HG02970 (cell line): ENCODE measurements around the gene CNDP1.
"Not testable (repeated sequence)": the region's sequence is repeated elsewhere in the genome, so short reads cannot be mapped to it uniquely, and the experiment has no call there.

Experiments
- ATAC-seq: cut with Tn5 transposase; IDR thresholded peaks from one replicate; pipeline ENCODE4 v1.9.1; 2021; ENCODE audit warnings: mild to moderate bottlenecking, moderate library complexity, moderate number of reproducible peaks; ENCODE audit not compliant: unreplicated experiment, low FRiP score

Gene CNDP1, protein sequence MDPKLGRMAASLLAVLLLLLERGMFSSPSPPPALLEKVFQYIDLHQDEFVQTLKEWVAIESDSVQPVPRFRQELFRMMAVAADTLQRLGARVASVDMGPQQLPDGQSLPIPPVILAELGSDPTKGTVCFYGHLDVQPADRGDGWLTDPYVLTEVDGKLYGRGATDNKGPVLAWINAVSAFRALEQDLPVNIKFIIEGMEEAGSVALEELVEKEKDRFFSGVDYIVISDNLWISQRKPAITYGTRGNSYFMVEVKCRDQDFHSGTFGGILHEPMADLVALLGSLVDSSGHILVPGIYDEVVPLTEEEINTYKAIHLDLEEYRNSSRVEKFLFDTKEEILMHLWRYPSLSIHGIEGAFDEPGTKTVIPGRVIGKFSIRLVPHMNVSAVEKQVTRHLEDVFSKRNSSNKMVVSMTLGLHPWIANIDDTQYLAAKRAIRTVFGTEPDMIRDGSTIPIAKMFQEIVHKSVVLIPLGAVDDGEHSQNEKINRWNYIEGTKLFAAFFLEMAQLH

DNA sequence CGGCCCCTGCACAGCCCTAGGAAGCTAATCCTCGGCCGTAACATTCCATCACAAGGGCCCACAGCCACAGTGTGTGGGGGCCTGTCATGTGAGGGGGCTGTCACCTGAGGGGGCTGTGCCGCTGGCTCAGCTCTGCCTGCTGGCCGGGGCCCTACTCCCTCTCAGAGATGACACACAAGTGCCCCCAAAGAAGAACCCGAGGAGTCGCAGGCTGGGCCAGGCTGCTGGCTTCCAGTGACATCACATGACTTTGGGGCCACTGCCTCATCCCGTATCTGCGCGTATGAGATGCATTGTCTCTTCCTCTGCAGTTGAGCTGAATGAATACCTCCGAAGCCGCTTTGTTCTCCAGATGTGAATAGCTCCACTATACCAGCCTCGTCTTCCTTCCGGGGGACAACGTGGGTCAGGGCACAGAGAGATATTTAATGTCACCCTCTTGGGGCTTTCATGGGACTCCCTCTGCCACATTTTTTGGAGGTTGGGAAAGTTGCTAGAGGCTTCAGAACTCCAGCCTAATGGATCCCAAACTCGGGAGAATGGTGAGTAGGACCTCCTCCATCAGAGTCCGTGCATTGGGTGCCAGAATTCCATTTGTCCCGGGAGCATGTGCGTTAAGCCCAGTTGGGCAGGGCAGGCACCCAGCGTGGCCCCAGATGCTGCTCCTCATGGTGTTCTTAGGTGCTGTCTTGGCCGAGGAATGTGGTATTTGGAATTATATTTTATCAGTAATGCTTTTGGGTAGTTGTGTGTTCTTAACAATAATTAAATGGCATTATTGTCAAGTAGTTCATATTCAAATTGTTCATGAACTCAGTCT, at the start of gene CNDP1:
CNDP1 (plus strand) TSS at position 351 of the 820 bp plus-strand sequence; CDS start at position 519, 168 bp downstream.
- no peak for ATAC-seq

DNA sequence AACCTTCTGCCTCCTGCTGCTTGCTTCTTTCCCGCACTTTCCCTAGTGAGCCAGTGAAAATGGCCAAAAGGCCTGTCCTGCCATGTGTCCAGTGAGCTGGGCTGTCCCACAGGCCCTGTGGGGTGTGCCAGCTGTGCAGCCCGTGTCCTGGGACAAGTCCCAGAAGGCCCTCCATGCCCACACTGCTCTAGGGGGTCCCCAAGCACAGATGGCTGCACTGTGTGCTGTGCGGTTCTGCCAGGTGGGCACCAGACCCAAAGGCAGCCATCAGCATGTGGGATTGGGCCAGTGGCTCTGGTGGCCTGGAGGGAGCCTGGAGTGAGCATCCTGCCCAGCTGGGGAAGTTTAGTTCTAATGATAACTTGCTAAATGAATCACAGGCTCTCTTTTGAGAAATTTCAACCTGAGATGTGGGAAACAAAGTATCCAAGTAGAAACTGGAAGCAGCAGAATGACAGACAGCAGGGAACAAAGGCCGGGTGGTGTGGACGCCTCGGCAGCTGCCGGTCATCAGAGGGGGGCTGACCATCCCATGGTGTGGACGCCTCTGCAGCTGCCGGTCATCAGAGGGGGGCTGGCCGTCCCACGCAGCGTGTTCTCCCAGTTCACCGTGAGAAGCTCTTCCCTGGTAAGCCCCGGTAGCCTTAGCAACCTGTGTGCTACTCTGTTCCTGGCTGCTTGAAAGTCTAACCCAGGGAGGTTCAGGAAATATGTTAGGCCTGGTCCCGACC, 48.0 kb upstream of the CNDP1 start:
- ATAC-seq = no peak

DNA sequence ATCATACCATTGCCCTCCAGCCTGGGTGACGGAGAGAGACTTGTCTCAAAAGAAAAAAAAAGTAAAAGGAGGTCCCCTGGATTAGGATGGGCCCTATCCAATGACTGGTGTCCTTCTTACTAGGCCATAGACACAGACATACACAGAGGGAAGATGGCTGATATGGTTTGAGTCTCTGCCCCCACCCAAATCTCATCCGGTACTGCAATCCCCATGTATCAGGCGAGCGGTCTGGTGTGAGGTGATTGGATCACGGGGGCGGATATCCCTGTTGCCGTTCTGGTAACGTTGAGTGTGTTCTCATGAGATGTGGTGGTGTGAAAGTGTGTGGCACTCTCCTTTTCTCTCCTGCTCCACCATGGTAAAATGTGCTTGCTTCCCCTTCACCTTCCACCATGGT, 45.9 kb upstream of the CNDP1 start:
- no peak for ATAC-seq

DNA sequence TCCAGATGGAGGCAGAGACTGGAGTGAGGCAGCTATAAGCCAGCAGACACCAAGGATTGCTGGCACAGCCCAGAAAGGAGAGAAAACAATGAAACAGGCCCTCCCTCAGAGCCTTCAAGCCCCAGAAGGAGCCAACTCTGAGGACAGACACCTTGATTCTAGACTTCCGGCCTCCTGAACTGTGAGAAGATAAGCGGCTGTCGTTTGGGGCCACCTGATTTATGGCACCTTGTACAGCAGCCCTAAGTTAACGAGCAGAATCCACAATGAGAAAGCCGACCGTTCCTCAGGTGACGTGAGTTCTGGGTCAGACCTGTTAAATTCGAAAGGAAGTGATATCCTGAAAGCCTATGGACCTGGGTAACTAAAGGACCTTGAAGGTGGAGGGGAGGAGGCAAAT, 45.4 kb upstream of the CNDP1 start:
- no peak for ATAC-seq

DNA sequence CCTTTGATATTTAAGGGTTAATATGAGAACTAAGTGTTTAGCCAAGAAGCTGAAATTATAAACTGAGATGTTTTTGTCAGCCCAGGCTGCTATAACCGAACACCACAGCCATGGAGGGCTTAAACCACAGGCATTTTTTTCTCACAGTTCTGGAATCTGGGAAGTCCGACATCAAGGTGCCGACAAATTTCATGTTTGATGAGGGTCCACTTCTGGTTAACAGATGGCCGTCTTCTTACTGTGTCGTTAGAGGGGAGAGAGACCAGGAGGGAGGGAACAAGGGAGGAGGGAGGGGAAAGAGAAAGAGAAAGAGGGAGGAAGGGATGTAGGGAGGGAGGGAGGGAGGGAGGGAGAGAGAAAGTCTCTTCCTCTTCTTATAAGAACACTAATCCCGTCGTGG, 44.6 kb upstream of the CNDP1 start:
- no peak for ATAC-seq

DNA sequence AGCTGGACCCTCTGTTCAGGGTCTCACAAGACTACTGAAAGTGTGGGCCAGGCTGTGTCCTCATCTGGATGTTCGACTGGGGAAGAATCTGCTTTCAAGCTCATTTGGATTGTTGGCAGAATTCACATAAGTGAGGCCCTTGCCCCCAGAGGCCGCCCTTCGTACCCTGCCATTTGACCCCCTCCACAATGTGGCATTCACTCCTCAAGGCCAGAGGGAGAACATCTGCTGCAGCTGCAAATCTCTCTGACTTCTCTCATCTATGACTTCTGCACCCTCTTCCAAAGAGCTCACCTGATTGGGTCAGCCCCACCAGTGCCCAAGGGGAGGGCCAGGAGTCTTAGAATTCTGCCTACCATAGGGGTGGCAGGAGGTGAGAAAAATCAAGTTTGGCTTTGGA, 42.0 kb upstream of the CNDP1 start:
- no peak for ATAC-seq

DNA sequence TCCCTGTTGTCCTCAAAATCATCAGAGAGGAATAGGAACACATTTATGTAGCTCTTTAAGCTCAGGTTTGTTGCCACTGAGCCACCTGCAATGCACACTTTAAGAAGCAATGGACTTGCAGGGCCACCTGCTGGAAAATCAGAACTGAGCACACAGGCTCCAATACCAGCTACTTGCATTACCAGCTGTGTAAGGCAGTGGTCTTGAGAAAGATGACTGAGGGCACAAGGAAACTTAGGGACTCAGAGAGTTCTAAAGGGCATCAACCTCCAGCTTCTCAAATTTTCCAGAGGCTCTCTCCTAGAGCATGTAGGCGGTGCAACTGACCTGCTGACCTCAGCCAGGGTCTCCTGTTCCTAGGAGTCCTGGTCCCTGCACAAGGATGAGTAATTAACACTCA, 40.6 kb upstream of the CNDP1 start:
- no peak for ATAC-seq

DNA sequence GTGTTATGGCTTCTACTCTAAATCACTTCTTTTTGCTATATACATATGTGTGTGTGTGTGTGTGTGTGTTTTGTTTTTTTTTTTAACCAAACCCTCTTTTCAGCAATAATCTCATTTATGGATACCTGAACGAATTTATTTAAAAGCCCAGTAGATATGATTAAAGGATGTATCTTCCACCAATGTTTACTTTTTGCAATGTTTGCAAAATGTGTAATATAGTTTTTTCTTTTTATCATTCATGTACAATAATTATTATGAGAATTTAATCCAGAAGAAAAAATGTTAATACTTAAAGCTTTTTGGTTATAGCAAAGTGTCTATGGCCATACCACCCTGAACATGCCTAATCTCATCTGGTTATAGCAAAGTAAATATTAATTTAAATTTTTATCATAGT, 39.8 kb upstream of the CNDP1 start:
- ATAC-seq = no peak

DNA sequence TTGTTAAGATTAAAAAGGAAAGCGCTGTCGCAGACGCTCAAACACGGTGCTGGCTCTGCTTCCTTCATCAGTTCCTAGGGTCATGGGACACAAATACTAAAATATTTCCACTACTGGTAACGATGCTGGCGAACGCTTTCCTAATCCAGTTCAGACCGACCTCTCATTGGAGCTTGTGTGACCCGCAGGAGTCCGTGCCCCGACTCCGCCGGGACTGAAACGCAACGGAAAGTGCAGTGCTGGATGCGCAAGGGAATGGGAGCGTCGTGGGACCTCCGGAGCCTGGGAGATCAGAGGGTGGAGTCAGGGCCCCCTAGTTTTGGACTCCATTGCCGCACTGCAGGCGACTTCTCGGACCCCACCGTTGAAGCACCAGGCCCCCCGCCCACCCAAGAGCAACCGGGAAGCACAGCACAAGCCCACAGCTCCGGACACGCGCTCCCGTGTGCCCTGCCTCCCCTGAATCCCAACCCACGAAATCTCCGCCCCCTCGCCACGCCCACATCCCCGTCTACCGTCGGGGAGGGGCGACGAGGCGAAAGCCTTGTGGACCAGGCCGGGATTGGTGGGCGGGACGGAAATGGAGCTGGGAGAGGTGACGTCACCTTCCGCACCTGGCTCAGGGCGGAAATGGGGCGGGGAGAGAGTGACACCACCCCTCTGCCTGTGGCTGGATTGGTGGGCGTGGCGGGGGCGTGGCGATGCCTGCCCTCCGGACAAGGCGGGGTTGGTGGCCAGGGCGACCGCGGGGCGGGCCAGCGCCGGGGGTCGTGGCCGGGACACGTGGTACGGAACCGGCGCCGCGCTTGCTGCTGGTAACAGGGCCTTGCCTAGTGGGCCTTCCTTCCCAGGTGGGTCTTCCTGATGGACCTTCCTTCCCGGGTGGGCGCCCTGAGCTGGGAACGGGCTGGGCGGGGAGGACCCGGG, 38.5 kb upstream of the CNDP1 start, which contains the start of gene CNDP2:
CNDP2 (plus strand) TSS at position 783 of the 927 bp plus-strand sequence. CDS start 3,611 bp downstream, outside the sequence.
- peak; percentile 83 for ATAC-seq

DNA sequence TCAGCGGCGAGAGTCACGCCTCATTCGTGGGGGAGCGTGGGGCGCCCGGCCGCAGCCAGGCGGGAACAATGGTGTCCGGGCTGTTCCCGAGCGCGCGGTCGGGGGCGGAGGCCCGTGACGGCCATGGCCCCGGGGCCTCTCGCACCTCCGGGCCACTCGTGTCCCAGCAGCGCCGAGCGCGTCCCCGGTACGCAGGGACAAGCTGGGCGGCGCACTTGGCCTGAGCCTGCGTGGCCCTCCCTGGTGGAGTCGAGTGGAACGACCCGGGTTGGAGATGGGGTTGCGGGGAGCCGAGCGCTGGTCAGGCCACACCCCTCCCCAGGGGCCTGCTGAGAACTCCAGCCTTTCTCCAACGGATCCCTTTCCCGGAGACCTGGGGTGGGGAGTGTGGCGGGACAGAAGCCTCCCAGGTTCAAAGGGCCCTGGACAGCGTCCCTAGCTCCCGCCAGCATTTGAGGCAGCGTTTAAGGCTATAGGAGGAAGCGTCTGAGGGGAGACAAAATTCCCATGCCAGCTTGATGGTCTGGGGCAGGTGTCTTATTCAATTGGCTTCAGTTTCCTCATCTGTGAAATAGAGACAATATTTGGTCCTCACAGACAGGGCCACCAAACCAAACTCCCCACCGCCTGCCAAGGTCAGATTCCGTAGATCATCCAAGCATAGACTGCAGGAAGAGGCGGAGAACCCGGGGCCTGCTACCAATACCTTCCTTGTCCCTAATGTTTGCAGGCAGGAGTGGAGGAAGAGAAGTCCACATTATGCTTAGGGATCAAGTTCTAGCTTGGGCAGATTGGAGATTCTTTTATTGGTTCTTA, 37.6 kb upstream of the CNDP1 start:
- ATAC-seq = peak; percentile 26

DNA sequence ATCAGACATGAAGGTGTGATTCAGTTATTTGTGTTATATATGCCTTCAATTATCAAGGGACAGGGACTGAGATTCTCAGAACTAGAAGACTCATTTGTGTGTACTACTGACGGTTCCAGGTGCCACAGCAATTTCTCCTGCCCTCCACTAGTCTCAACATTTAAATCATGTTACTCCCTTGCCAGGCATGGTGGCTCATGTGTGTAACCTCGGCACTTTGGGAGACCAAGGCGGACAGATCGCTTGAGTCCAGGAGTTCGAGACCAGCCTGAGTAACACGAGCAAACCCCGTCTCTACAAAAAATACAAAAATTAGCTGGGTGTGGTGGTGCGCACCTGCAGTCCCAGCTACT, 37.0 kb upstream of the CNDP1 start:
- ATAC-seq = no peak

DNA sequence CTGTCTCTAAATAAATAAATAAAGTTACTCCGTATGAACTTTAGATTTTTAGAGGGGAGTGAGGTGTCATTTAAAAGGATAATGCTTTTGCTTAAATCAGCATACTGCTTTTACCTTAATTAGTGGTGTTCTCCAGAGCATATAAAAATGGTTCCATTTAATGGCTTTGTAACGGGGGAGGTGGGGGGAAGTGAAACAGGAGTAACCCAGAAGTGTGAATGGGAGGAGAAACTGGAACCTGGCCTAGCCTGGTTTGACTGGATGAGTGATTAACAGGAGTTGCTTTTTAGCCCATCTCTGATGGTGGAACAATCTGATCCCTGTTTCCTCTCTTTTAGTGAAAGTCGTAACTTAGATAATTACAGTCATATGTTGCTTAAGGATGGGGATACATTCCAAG, 36.5 kb upstream of the CNDP1 start:
- ATAC-seq = no peak

DNA sequence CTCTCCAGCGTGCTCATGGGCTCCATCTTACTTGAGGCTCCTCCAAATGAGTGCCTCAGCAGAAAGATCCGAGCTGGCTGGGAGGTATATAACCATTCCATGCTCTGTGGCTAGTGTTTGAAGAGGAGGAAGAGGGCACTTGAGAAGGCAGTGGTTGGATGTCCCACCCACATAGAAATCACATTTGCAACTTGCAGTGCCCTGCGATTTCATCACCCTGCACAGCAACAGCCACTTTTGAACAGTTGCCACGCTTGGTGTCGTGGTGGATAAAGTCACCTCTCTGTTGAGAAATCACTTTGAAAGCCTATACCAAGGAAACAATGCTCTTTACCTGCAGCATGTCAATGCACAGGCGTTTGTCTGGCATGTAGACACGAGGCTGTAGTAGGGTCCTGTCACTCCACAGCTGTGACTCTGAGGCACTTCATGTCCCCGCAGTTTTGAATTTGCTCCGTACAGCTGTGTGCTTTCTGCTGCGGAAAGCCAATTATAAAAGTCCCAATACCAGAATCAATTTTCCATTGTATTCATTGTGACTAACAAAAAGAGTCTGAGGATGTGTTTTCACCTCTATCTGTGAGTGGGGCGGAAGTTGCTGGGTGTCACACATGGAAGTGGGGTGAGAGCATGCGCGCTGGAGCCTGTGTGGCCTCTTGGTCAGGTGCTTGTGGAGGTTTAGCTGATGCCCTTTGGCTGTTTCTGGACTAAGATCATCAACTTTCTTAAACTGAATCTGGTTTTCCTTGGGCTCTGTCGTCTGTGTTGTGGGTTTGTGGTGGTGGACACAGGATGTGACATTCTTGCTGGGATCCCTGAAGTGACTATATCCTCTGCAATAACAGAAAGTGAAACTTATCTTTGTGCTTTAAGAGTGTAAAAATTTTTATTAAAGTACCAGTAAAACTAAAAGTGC, 35.3 kb upstream of the CNDP1 start:
- peak; percentile 19 for ATAC-seq

DNA sequence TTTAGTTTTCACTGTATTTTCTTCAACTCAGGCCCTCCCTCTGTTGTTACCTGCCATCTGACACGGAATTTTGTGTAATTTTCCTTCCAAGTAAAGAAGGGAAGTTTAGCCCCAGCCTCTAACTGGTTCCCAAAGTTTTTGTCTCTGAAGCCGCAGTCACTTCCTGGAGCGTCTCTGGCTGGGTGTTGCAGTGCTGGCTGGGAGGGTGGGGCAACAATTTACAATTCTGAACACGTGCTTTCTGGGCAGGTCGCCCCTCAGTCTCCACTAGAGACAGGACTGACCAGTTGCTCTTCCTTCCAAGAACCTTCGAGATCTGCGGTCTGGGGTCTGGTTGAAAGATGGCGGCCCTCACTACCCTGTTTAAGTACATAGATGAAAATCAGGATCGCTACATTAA, 34.7 kb upstream of the CNDP1 start:
- peak; percentile 42 for ATAC-seq

DNA sequence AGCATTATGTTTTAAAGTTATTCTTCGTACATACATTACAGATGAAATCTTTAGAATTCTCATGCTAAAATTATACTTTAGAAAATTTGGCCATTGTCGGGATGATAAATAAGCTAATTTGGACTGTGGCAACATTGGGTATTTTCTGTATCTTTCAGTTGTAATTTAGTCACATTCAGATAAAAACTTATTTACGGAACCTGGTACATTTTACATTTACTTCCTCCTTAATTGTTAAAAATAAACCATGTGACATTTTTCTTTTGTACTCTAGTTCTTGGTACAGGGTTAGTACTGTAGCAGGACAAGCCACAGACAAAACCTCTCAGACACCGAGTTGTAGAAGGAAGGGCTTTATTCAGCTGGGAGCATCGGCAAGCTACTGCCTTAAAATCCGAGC, 33.9 kb upstream of the CNDP1 start:
- no peak for ATAC-seq

DNA sequence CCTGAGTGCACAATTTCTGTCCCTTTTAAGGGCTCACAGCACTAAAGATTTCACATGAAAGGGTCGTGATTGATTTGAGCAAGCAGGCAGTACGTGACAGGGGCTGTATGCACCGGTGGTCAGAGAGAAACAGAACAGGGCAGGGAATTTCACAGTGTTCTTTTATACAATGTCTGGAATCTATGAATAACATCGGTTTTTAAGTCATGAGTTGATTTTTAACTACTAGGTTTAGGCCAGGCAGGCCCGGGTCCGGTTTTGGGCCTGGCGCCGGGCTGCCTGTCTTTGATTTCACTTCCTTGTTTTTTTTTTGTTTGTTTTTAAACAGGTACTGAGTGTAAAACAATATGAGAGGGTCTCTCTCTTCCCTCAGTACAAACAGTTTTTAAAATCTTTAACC, 33.5 kb upstream of the CNDP1 start:
- not testable (repeated sequence) for ATAC-seq

DNA sequence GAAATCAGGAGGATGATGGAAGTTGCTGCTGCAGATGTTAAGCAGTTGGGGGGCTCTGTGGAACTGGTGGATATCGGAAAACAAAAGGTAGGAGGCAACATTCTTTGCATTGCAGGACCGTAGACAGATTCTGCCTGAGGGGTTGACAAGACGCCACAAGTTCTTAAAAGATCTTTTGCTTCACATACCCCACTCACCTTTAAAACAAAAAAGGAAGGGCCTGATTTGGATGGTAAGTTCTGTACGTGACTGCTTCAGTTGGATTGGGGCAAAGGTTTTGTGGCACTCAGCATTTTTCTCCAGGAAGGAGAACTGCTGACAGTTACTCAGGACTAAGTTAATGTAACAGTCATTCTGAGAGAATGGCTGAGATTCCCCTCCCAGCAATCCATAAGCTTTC, 32.9 kb upstream of the CNDP1 start:
- ATAC-seq = no peak

DNA sequence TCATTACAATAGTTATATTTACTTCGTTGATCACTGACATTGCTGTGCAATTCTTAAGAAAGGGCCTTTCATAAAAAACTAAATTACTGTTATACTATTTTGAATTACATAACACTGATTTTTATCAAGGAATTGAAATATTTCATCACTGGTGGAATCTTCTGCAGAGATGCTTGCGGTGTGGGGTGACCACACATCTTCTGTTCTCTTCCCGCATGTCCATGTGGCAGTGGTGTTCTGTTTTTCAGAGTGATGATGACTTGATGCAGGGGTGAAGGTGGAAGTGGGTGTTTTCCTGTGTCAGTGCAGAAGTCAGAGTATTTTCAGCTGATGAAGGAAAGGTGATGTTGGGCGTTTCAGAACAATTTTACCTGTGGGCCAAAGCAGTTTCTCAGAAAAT, 31.2 kb upstream of the CNDP1 start:
- no peak for ATAC-seq
